Bronchial epithelial cell (primary cell): ENCODE results near the gene CAMSAP1. TPM values are rescaled to one million over a fixed set of nuclear protein-coding genes. Genes with fewer than 3 reads are reported as not detected.

Experiments used
- DNase-seq: peaks from one replicate; pipeline ENCODE4 v3.0.0-alpha.2; 2010; ENCODE audit warnings: low read depth
- FAIRE-seq: peaks from 2 replicates; lab custom pipeline; 2011; peaks lifted over from hg19 to GRCh38; lab: Jason Lieb, UNC
- H3K27me3 ChIP-seq: 2 replicates; pipeline ENCODE4 v1.5.1; 2011; ENCODE audit warnings: low read length; ENCODE audit not compliant: control insufficient read depth, insufficient read depth
- H3K36me3 ChIP-seq: 2 replicates; pipeline ENCODE4 v1.5.1; 2011; ENCODE audit warnings: low read length; ENCODE audit not compliant: control insufficient read depth, insufficient read depth
- H3K4me3 ChIP-seq: 2 replicates; pipeline ENCODE4 v1.5.1; 2011; ENCODE audit warnings: mild to moderate bottlenecking, low read depth, low read length, control low read depth
- CTCF ChIP-seq: IDR thresholded peaks from 2 replicates; pipeline ENCODE4 v1.5.1; 2011; ENCODE audit warnings: mild to moderate bottlenecking, moderate library complexity, low read length, control low read depth, inconsistent platforms; ENCODE audit not compliant: insufficient read depth, severe bottlenecking
- total RNA-seq: library from RNA; depleted of rRNA; stranded (reverse); fragments of >200 nt; gene quantifications from 2 replicates; pipeline ENCODE4 v1.2.1, GENCODE V29; 2014

CAMSAP1 gene
- total RNA-seq, 1 donor from 2014 or later, result 23.2 TPM

- no peak for TF ChIP-seq CTCF
- Histone ChIP-seq H3K36me3 (no peaks in the 10 kb centered on the region), H3K4me3 (no peak overlapping the region), H3K27me3 (no peaks in the 10 kb centered on the region)
- FAIRE-seq (no peak), DNase-seq (no peak)
Measured at GRCh38 chr9:135772702-135773493, 134.4 kb downstream of the CAMSAP1 start.

GRCh38 chr9:135772056-135772646, 135.2 kb downstream of the CAMSAP1 start:
- Histone ChIP-seq H3K4me3 (no peak overlapping the region), H3K27me3 (no peaks in the 10 kb centered on the region), H3K36me3 (no peaks in the 10 kb centered on the region)
- FAIRE-seq (no peak), DNase-seq (no peak)
- no peak for TF ChIP-seq CTCF

GRCh38 chr9:135771401-135772051, 135.8 kb downstream of the CAMSAP1 start:
- Histone ChIP-seq H3K4me3 (no peak overlapping the region), H3K27me3 (no peaks in the 10 kb centered on the region), H3K36me3 (no peaks in the 10 kb centered on the region)
- DNase-seq (no peak), FAIRE-seq (no peak)
- TF ChIP-seq CTCF, result no peak

GRCh38 chr9:135770771-135771170, 136.6 kb downstream of the CAMSAP1 start:
- H3K4me3 ChIP-seq, result no peak overlapping the region
- FAIRE-seq (no peak), DNase-seq (no peak)
- H3K36me3 ChIP-seq, result no peaks in the 10 kb centered on the region
- no peak for TF ChIP-seq CTCF
- no peaks in the 10 kb centered on the region for H3K27me3 ChIP-seq

- FAIRE-seq (no peak), DNase-seq (no peak)
- Histone ChIP-seq H3K36me3 (no peaks in the 10 kb centered on the region), H3K27me3 (no peaks in the 10 kb centered on the region), H3K4me3 (no peak overlapping the region)
- no peak for TF ChIP-seq CTCF
Measured at GRCh38 chr9:135770203-135770535, 137.2 kb downstream of the CAMSAP1 start.
